Tibial artery (tissue), 4 donors: Measurements from ENCODE around the gene TWF2.

Source experiments
- DNase-seq, 2 donors: peaks; one replicate each; pipeline ENCODE4 v3.0.0-alpha.2; 2019
- H3K27ac ChIP-seq, 2 donors: fragments of 200-600 bp; sonication (generic) in 1 of 2; 1 replicate in 1 of 2; 2 replicates in 1 of 2; pipeline ENCODE4 v1.5.1; 2018 to 2019; ENCODE audit warnings: mild to moderate bottlenecking in 1 of 2
- H3K27me3 ChIP-seq, 2 donors: fragments of 200-600 bp; sonication (generic) in 1 of 2; one replicate each; pipeline versions ENCODE4 v1.5.1 to v1.6.0; 2016 to 2019
- H3K36me3 ChIP-seq, 3 donors: fragments of 200-600 bp; sonication (generic) in 2 of 3; one replicate each; pipeline ENCODE4 v1.5.1; 2016 to 2019; ENCODE audit warnings: mild to moderate bottlenecking in 2 of 3
- H3K4me1 ChIP-seq, 4 donors: fragments of 200-600 bp; sonication (generic) in 2 of 4; 1 replicate in 3 of 4; 2 replicates in 1 of 4; pipeline ENCODE4 v1.5.1; 2016 to 2019
- H3K4me3 ChIP-seq, 2 donors: fragments of 200-600 bp; sonication (generic) in 1 of 2; 1 replicate in 1 of 2; 2 replicates in 1 of 2; pipeline ENCODE4 v1.5.1; 2018 to 2019; ENCODE audit warnings: mild to moderate bottlenecking in 2 of 2
- H3K9me3 ChIP-seq, 3 donors: fragments of 200-600 bp; sonication (generic) in 1 of 3; one replicate each; pipeline ENCODE4 v1.5.1; 2016 to 2019
- intact Hi-C: fragments of 100-400 bp; cut with DNase I; formaldehyde crosslinking; loops from one replicate; pipeline ENCODE4 v1.15.0; 2023; ENCODE audit warnings: low total_unique reads
- TF ChIP-seq, protein P1 (sequence below), 2 experiments: fragments of 200-600 bp in 1 of 2; fragments of 450-650 bp in 1 of 2; IDR thresholded peaks; one replicate each; pipeline ENCODE4 v1.5.1; 2017 to 2019; ENCODE audit warnings: antibody characterized with exemption in 2 of 2, mild to moderate bottlenecking in 1 of 2, moderate library complexity in 1 of 2

The TWF2 gene

DNA sequence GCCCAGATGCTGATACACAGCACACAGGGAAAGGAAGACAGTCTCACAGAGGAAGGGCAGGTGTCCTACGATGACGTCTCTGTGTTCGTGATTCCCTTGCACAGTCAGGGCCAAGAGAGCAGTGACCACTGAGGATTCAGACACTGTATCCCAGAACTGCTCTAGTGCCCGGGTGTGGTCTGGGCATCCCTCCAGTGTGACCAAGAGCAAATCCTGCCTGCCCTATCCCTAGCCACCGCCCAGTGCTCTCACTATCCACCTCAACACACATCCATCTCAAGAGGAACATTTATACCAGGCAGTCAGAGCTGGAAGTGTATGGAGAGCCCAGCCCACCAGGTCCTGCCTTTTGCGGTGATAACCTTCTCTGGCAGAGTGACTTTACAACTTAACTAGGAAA is 10.7 kb upstream of the TWF2 start:
- intact Hi-C loops, result no loop called here
- TF ChIP-seq, protein P1, sequence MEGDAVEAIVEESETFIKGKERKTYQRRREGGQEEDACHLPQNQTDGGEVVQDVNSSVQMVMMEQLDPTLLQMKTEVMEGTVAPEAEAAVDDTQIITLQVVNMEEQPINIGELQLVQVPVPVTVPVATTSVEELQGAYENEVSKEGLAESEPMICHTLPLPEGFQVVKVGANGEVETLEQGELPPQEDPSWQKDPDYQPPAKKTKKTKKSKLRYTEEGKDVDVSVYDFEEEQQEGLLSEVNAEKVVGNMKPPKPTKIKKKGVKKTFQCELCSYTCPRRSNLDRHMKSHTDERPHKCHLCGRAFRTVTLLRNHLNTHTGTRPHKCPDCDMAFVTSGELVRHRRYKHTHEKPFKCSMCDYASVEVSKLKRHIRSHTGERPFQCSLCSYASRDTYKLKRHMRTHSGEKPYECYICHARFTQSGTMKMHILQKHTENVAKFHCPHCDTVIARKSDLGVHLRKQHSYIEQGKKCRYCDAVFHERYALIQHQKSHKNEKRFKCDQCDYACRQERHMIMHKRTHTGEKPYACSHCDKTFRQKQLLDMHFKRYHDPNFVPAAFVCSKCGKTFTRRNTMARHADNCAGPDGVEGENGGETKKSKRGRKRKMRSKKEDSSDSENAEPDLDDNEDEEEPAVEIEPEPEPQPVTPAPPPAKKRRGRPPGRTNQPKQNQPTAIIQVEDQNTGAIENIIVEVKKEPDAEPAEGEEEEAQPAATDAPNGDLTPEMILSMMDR (IDR thresholded peaks at IDR 0.05), result no peak
- no peaks in the 10 kb centered on the region for H3K9me3 ChIP-seq
- H3K4me1 ChIP-seq, result peaks cover 0 to 20% (median 15%) of the 10 kb centered on the region in 4 donors
- no peak for DNase-seq
- H3K27me3 ChIP-seq, result no peaks in the 10 kb centered on the region
- no peak overlapping the region for H3K27ac ChIP-seq
- H3K36me3 ChIP-seq, result peaks cover 18 to 70% (median 60%) of the 10 kb centered on the region in 3 donors
- no peak overlapping the region for H3K4me3 ChIP-seq

DNA sequence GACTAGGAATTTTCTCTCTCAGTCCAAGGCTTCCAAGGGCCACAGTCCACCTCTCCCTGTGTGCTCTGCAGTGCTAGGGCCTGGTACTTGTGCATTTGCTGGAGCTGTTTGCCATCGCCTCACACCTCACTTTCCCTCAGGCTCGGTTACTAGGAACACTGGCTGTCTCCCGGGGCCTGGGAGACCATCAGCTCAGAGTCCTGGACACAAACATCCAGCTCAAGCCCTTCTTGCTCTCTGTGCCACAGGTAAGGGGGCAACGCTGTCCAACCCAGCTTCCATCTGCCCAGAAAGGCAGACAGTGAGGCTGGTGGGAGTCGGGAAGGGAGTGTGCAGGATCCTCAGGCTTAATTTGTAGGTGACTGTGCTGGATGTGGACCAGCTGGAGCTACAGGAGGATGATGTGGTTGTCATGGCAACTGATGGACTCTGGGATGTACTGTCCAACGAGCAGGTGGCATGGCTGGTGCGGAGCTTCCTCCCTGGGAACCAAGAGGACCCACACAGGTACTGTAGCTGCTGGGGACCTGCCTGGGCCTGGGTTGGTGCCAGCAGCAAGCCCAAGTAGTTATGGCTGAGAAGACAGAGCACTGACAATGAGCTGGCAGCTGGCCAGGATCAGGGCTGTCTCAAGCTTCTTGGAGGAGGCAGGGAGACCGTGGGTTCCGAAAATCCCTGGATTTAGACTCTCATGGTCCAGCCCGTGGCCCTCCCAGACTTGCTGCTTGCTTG is 10.0 kb upstream of the TWF2 start:
- Histone ChIP-seq H3K4me3 (no peak overlapping the region), H3K27me3 (no peaks in the 10 kb centered on the region), H3K9me3 (no peaks in the 10 kb centered on the region), H3K4me1 (peaks cover 0 to 23% (median 16%) of the 10 kb centered on the region in 4 donors), H3K27ac (no peak overlapping the region), H3K36me3 (peaks cover 12 to 62% (median 54%) of the 10 kb centered on the region in 3 donors)
- intact Hi-C loops, result no loop called here
- DNase-seq, result peak in 1 of 2 donors; percentile 72
- TF ChIP-seq, protein P1 (IDR thresholded peaks at IDR 0.05), result no peak

DNA sequence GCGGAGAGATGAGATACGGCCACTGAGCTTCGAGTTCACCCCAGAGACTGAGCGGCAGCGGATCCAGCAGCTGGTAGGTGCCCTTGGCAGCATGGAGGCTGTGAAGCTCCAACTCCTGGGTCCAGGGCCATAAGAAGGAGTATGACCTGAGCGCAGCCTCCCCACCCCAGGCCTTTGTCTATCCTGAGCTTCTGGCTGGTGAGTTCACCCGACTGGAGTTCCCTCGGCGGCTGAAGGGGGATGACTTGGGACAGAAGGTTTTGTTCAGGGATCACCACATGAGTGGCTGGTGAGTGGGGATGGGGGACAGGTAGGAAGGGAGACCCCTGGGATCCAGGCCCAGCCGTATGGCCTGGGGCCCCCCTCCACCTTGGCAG is 9.2 kb upstream of the TWF2 start:
- Histone ChIP-seq H3K9me3 (no peaks in the 10 kb centered on the region), H3K4me1 (peaks cover 0 to 22% (median 15%) of the 10 kb centered on the region in 4 donors), H3K4me3 (no peak overlapping the region), H3K36me3 (peaks cover 10 to 54% (median 46%) of the 10 kb centered on the region in 3 donors), H3K27ac (no peak overlapping the region), H3K27me3 (no peaks in the 10 kb centered on the region)
- intact Hi-C loops, result no loop called here
- DNase-seq, result peak in 1 of 2 donors; percentile 58
- TF ChIP-seq, protein P1 (IDR thresholded peaks at IDR 0.05), result no peak

DNA sequence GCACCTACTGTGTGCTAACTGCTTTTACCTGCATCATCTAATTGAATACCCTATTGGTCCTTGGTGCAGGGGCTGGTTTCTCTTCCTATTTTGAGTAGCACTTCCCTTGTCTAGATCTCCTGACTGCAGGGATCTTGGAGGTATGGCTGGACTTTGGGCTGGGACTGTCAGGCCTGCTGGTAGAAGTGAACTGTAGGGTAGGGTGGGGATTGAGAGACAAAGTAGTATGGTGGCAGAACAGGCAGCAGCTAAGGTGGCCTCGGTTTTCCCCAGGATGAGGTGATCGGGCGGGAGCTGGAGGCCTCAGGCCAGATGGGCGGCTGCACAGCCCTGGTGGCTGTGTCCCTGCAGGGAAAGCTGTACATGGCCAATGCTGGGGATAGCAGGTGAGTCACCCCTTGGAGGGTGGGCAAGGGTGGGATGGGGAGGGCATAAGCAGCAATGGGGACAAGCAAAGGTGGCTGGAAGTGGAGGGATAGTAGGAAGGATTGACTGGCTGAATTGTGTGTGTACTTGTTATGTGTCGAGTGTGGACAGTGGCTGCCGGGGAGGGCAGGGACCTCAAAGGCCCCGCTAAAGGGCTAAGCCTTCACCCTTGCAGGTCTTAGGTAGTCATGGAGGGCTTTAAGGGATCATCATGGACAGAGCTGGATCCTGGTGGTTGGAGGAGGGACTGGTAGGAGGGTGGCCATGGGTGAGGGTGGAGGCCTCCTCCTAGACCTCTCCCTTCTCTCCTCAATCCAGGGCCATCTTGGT is 8.6 kb upstream of the TWF2 start:
- Histone ChIP-seq H3K27me3 (no peaks in the 10 kb centered on the region), H3K27ac (no peak overlapping the region), H3K4me3 (peak overlapping the region in 1 of 2 donors; percentile 60), H3K4me1 (peaks cover 0 to 22% (median 15%) of the 10 kb centered on the region in 4 donors), H3K9me3 (no peaks in the 10 kb centered on the region), H3K36me3 (peaks cover 10 to 49% (median 40%) of the 10 kb centered on the region in 3 donors)
- peak in 1 of 2 donors; percentile 58 for DNase-seq
- TF ChIP-seq, protein P1 (IDR thresholded peaks at IDR 0.05), result no peak
- intact Hi-C loops, result no loop called here

DNA sequence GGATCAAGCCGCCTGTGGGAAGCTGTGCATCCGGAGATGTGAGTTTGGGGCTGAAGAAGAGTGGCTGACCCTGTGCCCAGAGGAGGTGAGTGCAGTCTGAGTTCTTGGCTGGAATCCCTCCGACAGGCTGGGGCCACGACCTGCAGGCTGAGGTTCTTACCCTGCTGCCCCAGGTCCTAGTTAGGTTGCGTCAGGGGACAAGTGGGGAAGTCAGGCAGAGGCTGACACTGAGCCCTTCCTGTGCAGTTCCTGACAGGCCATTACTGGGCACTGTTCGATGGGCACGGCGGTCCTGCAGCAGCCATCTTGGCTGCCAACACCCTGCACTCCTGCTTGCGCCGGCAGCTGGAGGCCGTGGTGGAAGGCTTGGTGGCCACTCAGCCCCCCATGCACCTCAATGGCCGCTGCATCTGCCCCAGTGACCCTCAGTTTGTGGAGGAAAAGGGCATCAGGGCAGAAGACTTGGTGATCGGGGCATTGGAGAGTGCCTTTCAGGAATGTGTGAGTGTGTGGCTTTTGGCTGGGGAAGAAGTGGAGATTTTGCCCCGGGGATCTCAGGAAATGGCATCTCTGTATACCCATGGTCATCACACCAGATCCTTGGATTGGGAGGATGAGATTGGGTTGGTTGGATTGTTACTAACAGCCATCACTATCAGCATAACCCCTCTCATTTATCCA is 7.9 kb upstream of the TWF2 start:
- TF ChIP-seq, protein P1 (IDR thresholded peaks at IDR 0.05), result no peak
- H3K4me3 ChIP-seq, result peak overlapping the region; percentile 60 to 65
- H3K9me3 ChIP-seq, result no peaks in the 10 kb centered on the region
- no peaks in the 10 kb centered on the region for H3K27me3 ChIP-seq
- H3K36me3 ChIP-seq, result peaks cover 7 to 41% (median 33%) of the 10 kb centered on the region in 3 donors
- peaks cover 0 to 22% (median 15%) of the 10 kb centered on the region in 4 donors for H3K4me1 ChIP-seq
- intact Hi-C loops, result no loop called here
- H3K27ac ChIP-seq, result peak overlapping the region; percentile 80 to 92
- peak in 1 of 2 donors; percentile 67 for DNase-seq
